MCF 10A (cell line): ENCODE measurements around the gene TPRG1. TPM values are rescaled to one million over a fixed set of nuclear protein-coding genes. Genes with fewer than 3 reads are reported as not detected.
A peak's percentile ranks its signal among the peaks of the same experiment; 100 is the strongest.

Experiments
- BruUV-seq: library from RNA; stranded (reverse); fragments of 400-500 nt; replicated peaks from 2 replicates; lab custom pipeline; 2021; lab: Mats Ljungman, UMichigan
- CTCF ChIA-PET: fragments of 300-600 bp; sonication (Branson Sonifier 250); formaldehyde crosslinking; extraction: SDS; loops from one replicate; lab custom pipeline; 2021; ENCODE audit warnings: antibody characterized with exemption, inconsistent platforms; lab: Yijun Ruan, JAX
- POLR2A ChIA-PET: fragments of 300-600, 350-650 bp; sonication (Branson Sonifier 250); formaldehyde crosslinking; extraction: SDS; loops from one replicate; lab custom pipeline; 2020; ENCODE audit warnings: antibody characterized with exemption, inconsistent platforms; lab: Yijun Ruan, JAX
- DNase-seq: peaks from one replicate; pipeline ENCODE4 v3.0.0-alpha.2; 2018; ENCODE audit not compliant: unreplicated experiment
- H3K27ac Mint-ChIP-seq: one replicate; pipeline ENCODE4 v1.8.0; 2022; ENCODE audit warnings: mild to moderate bottlenecking, low read depth, mixed read lengths; ENCODE audit not compliant: unreplicated experiment
- H3K27me3 Mint-ChIP-seq: one replicate; pipeline ENCODE4 v1.8.0; 2022; ENCODE audit warnings: mixed read lengths; ENCODE audit not compliant: insufficient read depth, unreplicated experiment
- H3K36me3 Mint-ChIP-seq: one replicate; pipeline ENCODE4 v1.8.0; 2022; ENCODE audit warnings: mild to moderate bottlenecking, moderate library complexity, mixed read lengths; ENCODE audit not compliant: insufficient read depth, unreplicated experiment
- H3K4me1 Mint-ChIP-seq: one replicate; pipeline ENCODE4 v1.8.0; 2022; ENCODE audit warnings: mixed read lengths; ENCODE audit not compliant: insufficient read depth, unreplicated experiment
- H3K4me3 Mint-ChIP-seq: one replicate; pipeline ENCODE4 v1.8.0; 2022; ENCODE audit warnings: mild to moderate bottlenecking, moderate library complexity, mixed read lengths; ENCODE audit not compliant: unreplicated experiment
- H3K9me3 Mint-ChIP-seq: one replicate; pipeline ENCODE4 v1.8.0; 2022; ENCODE audit warnings: mixed read lengths; ENCODE audit not compliant: unreplicated experiment
- CTCF ChIP-seq: fragments of 200-600 bp; IDR thresholded peaks from one replicate; pipeline ENCODE4 v1.8.0; 2022; ENCODE audit warnings: antibody characterized with exemption, mild to moderate bottlenecking; ENCODE audit not compliant: unreplicated experiment
- intact Hi-C: fragments of 100-400 bp; cut with micrococcal nuclease; formaldehyde crosslinking; loops from 2 replicates; pipeline ENCODE4 v1.14.1; 2022
- total RNA-seq: library from RNA; stranded (reverse); gene quantifications from 2 replicates; pipeline ENCODE4 v1.2.3, GENCODE V29; 2022

Gene TPRG1
- total RNA-seq, 1 experiment from 2014 or later = 2.0 TPM

- H3K27ac Mint-ChIP-seq = peak overlapping the region; percentile 87
- intact Hi-C loops = loop anchor here (1.0 to 2.0 kb wide), 9 partner anchors 35 to 669 kb away; no protein-coding TSS in a partner anchor
- H3K4me3 Mint-ChIP-seq = no peak overlapping the region
- peaks cover 40% of the 10 kb centered on the region for H3K4me1 Mint-ChIP-seq
- peak; percentile 96 for DNase-seq
- TF ChIP-seq CTCF = peak; percentile 58
- POLR2A ChIA-PET = interaction anchor here (0.5 to 10.8 kb wide), 58 partner anchors 9 to 1523 kb away, joined by 3 to 495 read pairs (median 4); partner anchors contain the start of gene BCL6
- CTCF ChIA-PET = interaction anchor here (0.6 to 7.5 kb wide), 38 partner anchors 13 to 693 kb away, joined by 3 to 94 read pairs (median 5); no protein-coding TSS in a partner anchor
- no peaks in the 10 kb centered on the region for H3K36me3 Mint-ChIP-seq
- BruUV-seq = no TSS peak
- no peaks in the 10 kb centered on the region for H3K27me3 Mint-ChIP-seq
- H3K9me3 Mint-ChIP-seq = no peaks in the 10 kb centered on the region
Measured at GRCh38 chr3:189267981-189268613, 96.3 kb downstream of the TPRG1 start.

- Mint-ChIP-seq H3K36me3 (no peaks in the 10 kb centered on the region), H3K4me1 (peaks cover 51% of the 10 kb centered on the region), H3K9me3 (no peaks in the 10 kb centered on the region), H3K27ac (peak overlapping the region; percentile 87), H3K4me3 (no peak overlapping the region), H3K27me3 (no peaks in the 10 kb centered on the region)
- peak; percentile 67 for DNase-seq
- intact Hi-C loops = loop anchor here (1.0 to 2.0 kb wide), 2 partner anchors 243 to 295 kb away; no protein-coding TSS in a partner anchor
- POLR2A ChIA-PET = interaction anchor here (0.6 to 10.8 kb wide), 35 partner anchors 8 to 683 kb away, joined by 3 to 495 read pairs (median 11); no protein-coding TSS in a partner anchor
- TF ChIP-seq CTCF = no peak
- BruUV-seq = no TSS peak
- CTCF ChIA-PET = interaction anchor here (0.6 to 7.5 kb wide), 39 partner anchors 12 to 1526 kb away, joined by 3 to 94 read pairs (median 5); no protein-coding TSS in a partner anchor
Measured at GRCh38 chr3:189269365-189269764, 97.6 kb downstream of the TPRG1 start.

- CTCF ChIA-PET = interaction anchor here (0.5 to 7.5 kb wide), 28 partner anchors 11 to 678 kb away, joined by 3 to 94 read pairs (median 6); no protein-coding TSS in a partner anchor
- intact Hi-C loops = loop anchor here (1.0 kb wide), 2 partner anchors 522 to 678 kb away; no protein-coding TSS in a partner anchor
Measured at GRCh38 chr3:189270248-189270832, 98.6 kb downstream of the TPRG1 start.

More at GRCh38 chr3:189270248-189270832, 98.6 kb downstream of the TPRG1 start:
- peak; percentile 85 for TF ChIP-seq CTCF
- peak; percentile 88 for DNase-seq
- Mint-ChIP-seq H3K27ac (peak overlapping the region; percentile 87), H3K36me3 (peaks cover 4% of the 10 kb centered on the region), H3K27me3 (no peaks in the 10 kb centered on the region), H3K4me3 (no peak overlapping the region), H3K4me1 (peaks cover 56% of the 10 kb centered on the region), H3K9me3 (no peaks in the 10 kb centered on the region)
- POLR2A ChIA-PET = interaction anchor here (0.7 to 10.8 kb wide), 23 partner anchors 14 to 682 kb away, joined by 3 to 495 read pairs (median 13); no protein-coding TSS in a partner anchor
- BruUV-seq = no TSS peak
